CD4-positive, alpha-beta T cell treated with Interleukin-15 for 1 hour (primary cell): Measurements from ENCODE around the gene PHACTR1.

Source experiments
- DNase-seq: peaks from one replicate; pipeline ENCODE4 v3.0.0-alpha.2; 2020

Gene PHACTR1

DNA sequence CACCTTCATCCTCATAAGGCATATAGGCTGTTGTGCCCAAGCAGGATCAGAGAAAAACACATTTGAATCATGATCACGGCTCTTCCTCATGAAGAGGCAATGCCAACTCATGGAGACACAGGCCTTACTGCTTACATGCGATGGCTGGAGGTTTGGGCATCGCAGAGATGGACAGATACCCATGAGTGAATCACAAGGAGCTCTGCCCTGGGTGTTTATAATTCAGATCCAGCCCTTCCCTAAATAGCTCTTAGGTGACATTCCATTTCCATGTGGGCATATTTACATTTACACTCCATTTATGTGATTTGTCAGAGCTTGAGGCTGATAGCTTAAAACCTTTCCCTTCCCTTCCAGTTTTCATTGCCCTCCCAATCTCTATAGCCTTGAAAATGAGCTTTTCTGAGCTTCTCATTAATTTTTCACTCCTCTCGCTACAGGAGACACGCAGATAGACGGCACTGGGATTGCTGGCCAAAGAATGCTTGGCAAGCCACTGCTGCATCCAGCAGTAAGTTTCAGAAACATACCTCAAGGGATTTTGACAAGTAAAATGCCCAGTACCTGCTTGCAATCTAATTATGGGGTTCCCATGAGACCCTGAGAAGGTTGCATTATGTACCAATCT is 362.6 kb downstream of the PHACTR1 start:
- DNase-seq, result no peak

DNA sequence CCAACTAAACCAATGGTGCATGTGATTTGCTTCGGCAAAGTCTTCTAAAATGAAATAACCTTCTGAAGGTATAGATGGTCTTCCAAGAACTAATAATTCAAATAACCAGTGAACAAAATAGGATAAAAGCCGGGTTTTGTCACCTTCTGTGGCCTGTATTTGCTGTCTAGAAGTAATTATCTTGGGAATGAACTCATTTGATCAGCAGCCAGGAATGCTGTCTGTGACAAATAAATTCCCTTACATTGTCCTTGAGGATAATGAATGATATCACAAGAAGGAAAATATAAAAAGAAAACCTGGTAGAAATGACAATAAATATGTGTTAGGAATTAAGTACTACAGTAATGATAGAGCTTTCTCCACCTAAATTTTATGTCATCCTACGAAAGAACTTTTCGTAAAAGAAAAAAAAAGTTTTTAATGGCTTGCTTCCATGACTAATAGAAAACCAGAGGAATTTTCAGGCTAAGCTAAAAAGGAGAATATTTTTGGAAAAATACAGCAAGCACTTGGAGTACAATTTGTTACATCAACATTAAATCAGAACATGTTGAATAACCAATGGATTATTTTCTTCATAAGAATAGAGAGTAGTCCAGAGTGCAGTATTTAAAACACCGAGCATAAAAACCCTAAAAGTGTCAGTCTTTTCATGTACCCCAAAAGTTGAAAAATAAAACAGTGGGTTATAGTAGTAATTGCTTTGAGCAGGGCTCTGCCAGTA is 364.1 kb downstream of the PHACTR1 start:
- no peak for DNase-seq

DNA sequence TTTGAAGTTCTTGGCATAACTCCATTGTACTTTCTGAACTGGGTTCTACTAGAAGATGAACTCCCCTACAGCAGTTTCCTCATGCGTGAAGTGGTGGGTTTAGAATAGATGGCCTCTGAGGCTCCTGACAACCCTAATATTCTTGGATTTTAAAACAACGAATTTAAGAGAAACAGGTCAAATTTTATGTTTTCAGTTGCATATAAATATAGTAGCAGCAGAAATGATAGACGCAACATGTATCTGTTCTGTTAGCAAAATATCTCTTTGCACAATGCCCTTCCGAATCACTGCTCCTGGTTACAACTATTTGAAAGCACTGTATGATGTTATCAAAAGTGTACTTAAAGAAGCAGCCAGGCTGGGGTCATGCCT is 364.6 kb downstream of the PHACTR1 start:
- no peak for DNase-seq

DNA sequence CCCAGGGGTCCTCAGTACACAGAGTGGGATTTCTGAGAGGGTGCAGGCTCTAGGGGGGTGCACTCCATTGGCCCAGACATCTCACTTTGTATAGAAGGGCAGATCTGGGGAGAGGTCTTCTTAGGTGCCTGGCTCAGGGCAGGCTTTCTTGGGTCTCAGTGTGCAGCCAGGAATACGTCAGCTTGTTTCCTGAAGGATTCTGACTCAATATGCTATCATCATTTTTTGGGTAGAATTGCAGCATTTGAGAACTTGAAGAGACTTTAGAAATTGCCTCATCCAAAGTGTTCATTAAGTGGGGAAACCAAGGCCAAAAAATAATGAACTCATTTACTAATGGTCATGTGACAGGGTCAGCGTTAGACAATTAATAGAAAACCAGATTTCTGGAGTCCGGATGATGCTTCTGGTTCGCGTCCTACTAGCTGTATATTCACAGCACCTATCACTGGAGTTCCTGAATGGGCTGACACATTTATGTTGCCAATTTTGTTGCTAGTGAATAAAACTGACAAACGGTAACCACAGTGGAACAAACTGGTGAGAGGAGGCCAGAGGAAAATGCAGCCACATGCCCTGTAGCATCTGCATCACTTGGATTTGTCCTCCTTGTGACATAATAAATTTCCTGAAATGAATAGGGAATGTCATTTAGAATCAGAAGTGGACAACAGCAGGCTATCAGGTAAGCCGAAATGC is 372.9 kb downstream of the PHACTR1 start:
- no peak for DNase-seq

DNA sequence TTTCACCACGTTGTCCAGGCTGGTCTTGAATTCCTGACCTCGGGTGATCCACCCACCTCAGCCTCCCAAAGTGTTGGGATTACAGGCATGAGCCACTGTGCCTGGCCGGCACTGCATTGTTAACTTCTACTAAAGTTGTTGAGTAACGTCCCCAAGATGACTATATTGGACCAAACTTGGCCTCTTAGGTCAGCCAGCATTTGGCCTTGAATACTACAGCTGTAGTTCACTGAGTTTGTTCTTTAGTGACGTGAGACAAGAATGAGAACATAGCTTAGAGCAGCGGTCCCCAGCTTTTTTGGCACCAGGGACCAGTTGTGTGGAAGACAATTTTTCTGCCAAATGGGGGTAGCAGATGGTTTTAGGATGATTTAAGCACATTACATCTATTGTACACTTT is 374.6 kb downstream of the PHACTR1 start:
- no peak for DNase-seq

DNA sequence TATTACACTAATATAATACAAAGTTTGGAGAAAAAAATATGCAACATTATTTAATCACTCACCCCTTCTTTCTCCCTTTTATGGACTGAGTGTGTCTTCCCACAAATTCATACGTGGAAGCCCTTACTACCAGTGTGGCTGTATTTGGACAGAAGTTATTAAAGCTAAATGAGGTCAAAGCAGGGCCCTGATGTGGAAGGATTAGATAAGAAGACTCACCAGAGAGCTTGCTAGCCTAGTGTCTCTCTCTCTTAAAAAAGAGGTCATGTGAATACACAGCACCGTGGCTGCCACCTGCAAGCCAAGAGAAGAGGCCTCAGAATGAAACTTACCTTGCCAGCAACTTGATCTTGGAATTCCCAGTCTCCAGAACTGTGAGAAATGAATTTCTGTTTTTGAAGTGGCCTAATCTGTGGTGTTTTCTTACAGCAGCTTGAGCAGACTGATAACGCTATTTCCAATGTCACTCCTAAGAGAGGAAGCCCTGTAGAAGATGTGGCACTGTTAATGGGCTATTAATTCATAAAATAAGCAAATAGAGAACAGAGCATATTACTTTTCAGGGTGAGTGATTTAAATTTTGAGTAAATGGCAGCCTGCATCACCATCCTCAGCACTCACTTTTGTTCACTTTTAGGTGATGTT is 378.3 kb downstream of the PHACTR1 start:
- DNase-seq, result no peak

DNA sequence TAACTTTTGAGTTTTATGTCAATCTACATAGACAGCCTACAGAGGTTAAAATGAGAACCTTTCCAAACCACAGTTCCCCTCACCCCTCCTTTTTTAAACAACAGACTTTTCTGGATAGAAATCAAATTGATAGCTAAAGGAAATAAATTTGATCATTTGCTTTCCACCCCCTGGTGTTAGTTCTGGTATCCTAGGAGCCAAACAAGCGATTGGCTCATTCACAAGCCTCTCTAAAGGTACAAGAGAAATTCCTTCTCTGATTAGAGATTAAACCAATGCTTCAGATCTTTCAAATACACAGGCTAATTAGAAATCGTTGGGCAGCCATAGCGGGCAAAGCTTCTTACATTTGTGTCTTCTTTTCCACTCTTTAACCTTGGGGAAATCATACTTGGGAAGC is 379.5 kb downstream of the PHACTR1 start:
- no peak for DNase-seq

DNA sequence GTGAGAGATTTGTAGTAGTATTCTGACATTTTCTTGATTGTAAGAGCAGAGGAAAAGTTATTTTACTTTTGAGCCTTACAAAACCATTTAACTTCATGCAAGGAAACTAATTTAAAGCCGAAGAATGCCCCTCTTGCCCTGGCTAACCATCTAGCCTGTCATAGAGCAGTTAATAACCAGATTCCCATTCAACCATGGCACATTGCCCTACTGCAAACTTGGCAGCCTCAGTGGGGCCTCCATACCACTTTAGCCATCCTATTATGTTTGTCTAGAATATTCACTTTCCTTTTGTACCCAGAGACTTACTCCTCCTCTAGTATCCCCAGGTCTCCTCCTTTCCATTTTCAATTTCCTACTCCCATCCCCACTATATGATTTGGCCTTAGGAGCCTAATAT is 380.9 kb downstream of the PHACTR1 start:
- DNase-seq, result no peak

DNA sequence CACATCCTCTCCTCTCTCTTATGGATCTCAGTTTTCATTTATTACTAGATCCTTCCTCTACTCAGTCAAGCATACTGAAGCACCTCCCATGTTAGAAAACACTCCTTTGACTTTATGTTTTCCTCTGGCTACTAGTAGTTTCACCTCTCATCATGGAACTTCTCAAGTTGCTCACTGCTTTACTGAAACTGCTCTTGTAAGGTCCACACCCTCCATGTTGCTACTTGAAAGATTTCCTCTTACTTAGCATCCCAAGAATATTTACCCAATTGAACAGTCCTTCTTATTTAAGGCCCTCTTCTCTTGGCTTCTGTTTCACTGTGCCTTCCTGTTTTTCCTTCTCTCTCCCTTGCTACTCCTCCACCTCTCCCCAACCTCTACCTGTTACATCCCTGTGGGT is 381.4 kb downstream of the PHACTR1 start:
- DNase-seq, result no peak

DNA sequence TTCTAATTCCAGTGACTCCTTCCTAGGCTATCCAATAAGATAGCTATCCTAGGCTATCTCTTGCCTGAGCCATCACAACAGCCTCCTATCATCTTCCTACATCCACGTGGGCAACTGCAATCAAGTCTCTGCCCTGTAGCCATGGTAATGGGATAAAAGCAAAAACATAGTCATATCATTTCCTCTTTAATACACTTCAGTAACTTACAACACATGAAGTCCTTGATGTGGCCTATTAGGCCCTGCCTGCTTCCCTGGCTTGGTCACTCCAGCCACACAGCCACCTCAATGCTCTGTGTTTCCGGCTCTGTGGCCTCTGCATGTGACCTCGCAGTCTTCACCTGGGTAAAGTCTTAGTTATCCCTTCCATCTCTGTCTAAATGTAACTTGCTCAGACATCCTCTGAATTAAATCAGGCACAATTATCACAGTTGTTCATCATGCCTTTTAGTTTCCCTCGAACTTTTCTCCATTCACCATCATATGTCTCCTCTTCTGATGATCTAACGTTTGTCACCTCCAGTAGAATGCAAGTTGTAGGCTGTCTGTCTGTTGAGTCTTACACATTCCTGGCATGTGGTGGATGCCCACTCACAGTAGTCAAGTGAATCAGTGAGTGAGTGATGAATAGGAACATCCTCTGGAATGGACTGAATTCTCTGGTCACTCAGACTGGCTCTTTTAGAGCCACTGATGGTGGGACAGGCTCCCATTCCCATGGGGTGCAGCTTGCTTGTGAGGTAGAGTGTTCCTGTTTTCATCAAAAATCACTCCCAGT is 382.4 kb downstream of the PHACTR1 start:
- DNase-seq, result peak; percentile 49

DNA sequence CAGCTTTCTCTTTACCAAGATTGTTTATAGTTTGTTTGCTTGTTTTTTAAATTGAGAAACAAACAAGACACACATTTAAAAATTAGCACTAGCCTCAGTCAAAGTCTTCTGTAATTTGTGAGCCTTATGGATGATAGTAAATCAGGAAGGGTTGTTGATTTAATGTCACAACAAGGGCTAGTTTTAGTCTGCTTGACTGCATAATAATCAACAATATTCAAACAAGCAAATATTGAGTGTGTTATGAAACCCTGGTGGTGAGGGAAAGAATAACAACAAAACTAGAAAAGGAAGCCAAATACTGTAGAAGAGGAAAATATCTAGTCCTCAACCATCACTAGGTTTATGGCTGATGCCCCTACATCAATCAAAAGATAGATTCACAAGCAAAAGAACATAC is 383.2 kb downstream of the PHACTR1 start:
- no peak for DNase-seq

DNA sequence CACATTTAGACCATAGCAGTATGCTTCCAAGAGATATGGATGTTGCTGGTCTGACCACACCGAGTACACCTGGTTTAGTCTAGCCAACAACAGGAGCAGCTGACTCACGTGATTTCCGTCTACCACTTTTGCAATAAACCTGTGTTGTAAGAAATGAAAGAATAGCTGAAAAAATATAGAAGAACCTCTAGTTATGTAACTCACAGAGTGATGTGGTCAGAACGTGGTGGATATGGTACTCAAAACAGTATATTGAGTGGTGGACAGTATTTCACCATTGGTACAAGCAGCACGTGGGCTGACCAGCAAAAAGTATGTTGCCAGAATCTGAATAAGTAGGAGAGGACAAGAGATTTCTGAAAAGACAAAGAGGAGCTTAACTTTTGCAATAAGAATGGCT is 384.8 kb downstream of the PHACTR1 start:
- no peak for DNase-seq

DNA sequence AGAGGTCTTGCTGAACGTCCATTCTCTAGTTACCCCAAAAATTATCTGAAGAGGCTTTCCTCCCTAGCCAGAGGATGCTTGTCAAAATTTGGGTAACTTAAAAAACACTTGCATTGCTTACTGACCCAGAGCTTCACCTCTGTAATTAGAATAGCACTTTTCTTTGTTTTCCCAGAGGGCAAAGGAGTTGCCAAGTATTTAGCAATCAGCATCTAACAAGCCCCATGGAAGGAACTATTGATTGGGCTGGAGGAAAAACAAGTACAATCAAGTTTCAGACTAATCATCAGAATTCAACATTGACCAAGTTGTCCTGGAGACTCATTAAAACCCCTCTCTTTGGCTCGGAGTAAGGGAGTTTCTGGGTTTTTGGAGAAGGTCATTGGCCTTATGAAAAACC is 385.4 kb downstream of the PHACTR1 start:
- DNase-seq, result no peak

DNA sequence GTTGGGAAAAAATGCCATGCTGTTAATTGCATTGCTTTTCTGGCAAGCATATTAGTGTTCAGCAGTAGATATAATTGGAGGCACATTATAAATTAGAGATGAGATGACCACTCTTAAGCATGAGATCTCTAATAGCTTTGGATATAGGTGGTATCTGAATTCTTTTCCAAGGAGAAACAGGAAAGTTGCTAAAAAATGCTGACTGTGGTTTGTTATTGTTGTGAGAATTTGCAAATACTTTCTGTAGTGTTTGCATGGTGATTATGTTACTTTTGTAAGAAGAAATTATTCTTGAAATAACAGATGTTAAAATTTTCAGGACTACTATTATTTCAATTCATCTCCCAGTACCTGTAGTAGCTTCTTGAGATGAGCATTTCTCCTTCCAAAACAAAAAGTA is 386.6 kb downstream of the PHACTR1 start:
- DNase-seq, result no peak

DNA sequence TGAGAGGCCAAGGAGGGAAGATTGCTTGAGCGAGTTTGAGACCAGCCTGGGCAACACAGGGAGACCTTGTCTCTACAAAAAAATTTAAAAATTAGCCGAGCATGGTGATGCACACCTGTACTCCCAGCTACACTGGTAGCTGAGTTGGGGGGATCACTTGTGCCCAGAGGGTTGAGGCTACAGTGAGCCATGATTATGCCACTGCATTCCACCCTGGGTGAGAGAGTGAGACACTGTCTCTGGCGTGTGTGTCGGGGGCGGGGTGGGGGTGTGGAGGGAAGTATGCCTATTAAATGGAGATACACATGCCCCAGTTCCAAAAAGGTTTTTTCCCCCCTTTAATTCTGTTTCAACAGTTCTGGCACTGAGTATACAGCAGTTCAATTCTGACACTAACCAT is 388.6 kb downstream of the PHACTR1 start:
- no peak for DNase-seq

DNA sequence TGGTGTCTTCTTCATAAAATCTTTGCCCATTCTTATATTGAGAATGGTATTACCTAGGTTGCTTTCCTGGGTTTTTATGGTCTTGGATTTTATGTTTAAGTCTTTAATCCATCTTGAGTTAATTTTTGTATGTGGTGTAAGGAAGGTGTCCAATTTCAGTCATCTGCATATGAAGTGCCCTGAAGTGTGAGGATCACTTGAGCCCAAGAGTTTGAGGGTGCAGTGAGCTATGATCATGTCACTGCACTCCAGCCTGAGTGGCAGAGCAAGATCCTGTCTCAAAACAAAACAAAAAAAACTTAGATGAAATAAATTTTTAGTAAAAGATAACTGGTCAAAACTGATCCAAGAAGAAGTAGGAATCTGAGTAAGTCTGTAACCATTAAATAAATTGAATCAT is 396.4 kb downstream of the PHACTR1 start:
- no peak for DNase-seq

DNA sequence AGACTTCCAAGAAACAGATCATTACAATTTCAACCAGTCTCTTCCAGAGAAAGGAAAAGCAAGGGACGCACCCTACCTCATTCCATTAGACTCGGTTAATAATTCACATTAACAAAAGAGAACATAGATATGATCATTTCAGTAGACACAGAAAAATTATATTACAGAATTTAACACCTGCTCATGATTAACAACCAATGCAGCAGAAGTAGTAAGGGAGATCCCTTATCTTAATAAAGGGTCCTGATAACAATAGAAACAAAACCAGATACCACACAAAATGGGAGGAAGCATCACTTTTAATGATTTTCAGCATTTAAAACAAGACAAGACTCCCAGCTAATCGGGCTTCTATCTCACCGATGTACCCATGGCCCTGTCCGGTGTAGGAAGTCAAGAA is 396.8 kb downstream of the PHACTR1 start:
- DNase-seq, result no peak

DNA sequence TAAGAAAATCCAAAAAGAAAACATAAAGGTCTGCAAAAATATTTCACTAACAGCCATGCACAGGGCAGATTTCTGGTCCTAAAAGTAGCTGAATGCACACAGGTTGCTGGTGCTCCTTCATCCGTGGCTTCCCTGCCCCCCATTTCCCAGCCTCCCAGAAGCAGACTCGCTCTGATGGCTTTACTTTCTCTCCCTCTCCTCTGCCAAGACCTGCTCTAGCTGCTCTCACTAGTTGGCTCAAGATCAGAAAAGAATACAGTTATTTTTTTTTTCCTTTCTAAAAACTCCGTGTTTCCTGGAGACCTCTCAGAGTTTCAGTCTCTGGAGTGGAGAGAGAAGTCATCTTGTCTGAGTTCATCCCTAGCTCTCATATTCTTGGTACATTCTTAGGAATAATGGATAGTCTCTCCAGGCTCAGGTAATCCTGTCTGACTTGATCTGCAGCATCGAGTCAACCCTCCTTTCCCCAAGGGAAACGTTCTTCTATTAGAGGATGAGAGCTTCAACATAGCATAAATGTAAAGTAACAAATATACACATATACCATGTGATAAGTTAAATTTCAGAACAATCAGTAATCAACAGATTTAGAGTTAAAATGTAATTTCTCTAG is 397.5 kb downstream of the PHACTR1 start:
- DNase-seq, result no peak

DNA sequence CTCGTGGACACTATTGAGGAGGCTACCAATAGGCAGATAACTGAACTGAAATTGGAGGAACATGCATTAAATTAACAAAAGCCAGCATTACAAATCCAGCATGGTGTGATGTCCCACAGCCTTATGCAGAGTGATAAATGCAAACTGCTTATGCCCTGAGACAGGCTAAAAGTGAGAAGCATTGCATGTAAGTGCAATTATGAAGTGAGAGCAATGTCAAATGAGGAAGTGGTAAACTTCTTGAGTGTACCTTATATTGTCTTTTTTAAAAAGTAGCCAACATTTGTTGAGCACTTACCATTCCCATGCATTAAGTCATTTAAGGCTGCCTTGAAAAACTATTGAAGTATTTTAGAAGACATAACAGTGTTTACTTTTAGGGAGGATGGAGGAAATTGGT is 399.6 kb downstream of the PHACTR1 start:
- no peak for DNase-seq

DNA sequence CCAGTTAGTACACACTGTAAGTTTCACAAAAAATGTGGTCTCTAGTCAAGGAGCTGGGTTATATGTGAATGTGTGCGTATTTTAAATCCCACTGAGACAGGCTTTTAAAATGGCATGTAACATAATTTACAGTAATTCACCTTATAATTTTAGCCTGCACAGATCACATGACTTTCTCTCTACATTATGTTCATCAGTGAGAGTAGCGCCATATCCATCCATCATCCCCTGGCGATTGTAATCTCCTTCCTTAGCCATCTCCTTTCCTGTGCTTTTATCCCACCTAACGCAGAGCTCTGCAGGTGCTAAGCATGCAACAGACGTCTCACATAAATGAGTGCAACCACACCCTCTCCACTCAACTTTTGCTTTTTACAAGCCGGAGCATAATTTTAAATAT is 401.0 kb downstream of the PHACTR1 start:
- DNase-seq, result no peak

DNA sequence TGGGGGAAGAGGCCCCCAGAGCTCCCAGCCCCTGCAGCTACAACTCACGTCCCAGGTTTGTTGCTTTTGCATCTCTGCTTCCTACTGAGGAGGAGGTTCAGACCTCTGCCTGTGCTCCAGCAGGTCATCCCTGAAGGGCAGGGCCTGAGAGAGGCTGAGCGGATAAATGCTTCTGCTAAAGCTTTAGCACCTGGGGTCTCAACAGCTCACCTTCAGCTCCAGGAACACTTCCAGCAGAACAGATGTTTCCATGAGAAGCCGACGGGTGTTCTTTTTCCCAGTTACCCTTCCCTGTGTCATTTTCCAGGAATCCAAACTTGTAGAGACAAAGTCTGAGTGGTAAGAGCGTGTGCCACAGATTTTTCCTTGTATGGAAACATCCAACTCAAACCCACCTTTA is 403.0 kb downstream of the PHACTR1 start:
- DNase-seq, result no peak
